PC-3 (cell line): Measurements from ENCODE around the gene PACRG. TPM values are rescaled to one million over a fixed set of nuclear protein-coding genes. Genes with fewer than 3 reads are reported as not detected.

Experiments used
- ATAC-seq: fragments of 200-7000 bp; cut with Tn5 transposase; 2 replicates; pipeline ENCODE4 v1.9.1; 2020; ENCODE audit warnings: mild to moderate bottlenecking, moderate library complexity
- BruUV-seq: library from RNA; stranded (reverse); fragments of 400-500 nt; replicated peaks from 2 replicates; lab custom pipeline; 2021; lab: Mats Ljungman, UMichigan
- CTCF ChIA-PET: fragments of 300-600 bp; sonication (Branson Sonifier 250); formaldehyde crosslinking; loops from one replicate; lab custom pipeline; 2022; ENCODE audit warnings: antibody characterized with exemption; lab: Charles Lee
- POLR2A ChIA-PET: fragments of 300-600 bp; sonication (Branson Sonifier 250); formaldehyde crosslinking; loops from one replicate; lab custom pipeline; 2022; ENCODE audit warnings: antibody characterized with exemption; ENCODE audit not compliant: unreplicated experiment; lab: Charles Lee
- DNase-seq: peaks from one replicate; pipeline ENCODE4 v3.0.0-alpha.2; 2015
- H2AFZ ChIP-seq: fragments of 300-600 bp; sonication (generic); 2 replicates; pipeline ENCODE4 v1.6.0; 2016; ENCODE audit warnings: antibody characterized with exemption, low read length
- H3F3A ChIP-seq: fragments of 300-600 bp; sonication (generic); one replicate; pipeline ENCODE4 v1.6.0; 2017; ENCODE audit warnings: antibody characterized with exemption, low read length, control low read depth, mild to moderate bottlenecking; ENCODE audit not compliant: unreplicated experiment
- H3K27ac ChIP-seq: fragments of 300-600 bp; sonication (generic); 2 replicates; pipeline ENCODE4 v1.5.1; 2016; ENCODE audit warnings: mild to moderate bottlenecking, low read length
- H3K27me3 ChIP-seq: fragments of 300-600 bp; sonication (generic); 2 replicates; pipeline ENCODE4 v1.6.1; 2016; ENCODE audit warnings: low read length, mixed read lengths
- H3K36me3 ChIP-seq: fragments of 300-600 bp; sonication (generic); 2 replicates; pipeline ENCODE4 v1.6.1; 2016; ENCODE audit warnings: low read depth, mixed run types, low read length, mixed read lengths
- H3K4me1 ChIP-seq: fragments of 300-600 bp; sonication (generic); 2 replicates; pipeline ENCODE4 v1.5.1; 2016; ENCODE audit warnings: low read length; ENCODE audit not compliant: insufficient read depth
- H3K4me2 ChIP-seq: fragments of 300-600 bp; sonication (generic); 2 replicates; pipeline ENCODE4 v1.6.0; 2016; ENCODE audit warnings: low read length
- H3K4me3 ChIP-seq: fragments of 300-600 bp; sonication (generic); 2 replicates; pipeline ENCODE4 v1.5.1; 2016; ENCODE audit warnings: mild to moderate bottlenecking, low read length, mixed read lengths
- H3K79me2 ChIP-seq: fragments of 300-600 bp; sonication (generic); 2 replicates; pipeline ENCODE4 v1.6.1; 2017; ENCODE audit warnings: low read length, mixed read lengths
- H3K9ac ChIP-seq: fragments of 300-600 bp; sonication (generic); 2 replicates; pipeline ENCODE4 v1.6.0; 2016; ENCODE audit warnings: mild to moderate bottlenecking, low read length
- H3K9me2 ChIP-seq: fragments of 300-600 bp; sonication (generic); replicated peaks from 2 replicates; pipeline ENCODE4 v1.6.1; 2016; ENCODE audit warnings: mixed run types, low read length, mixed read lengths
- H3K9me3 ChIP-seq: fragments of 300-600 bp; sonication (generic); 2 replicates; pipeline ENCODE4 v1.6.1; 2016; ENCODE audit warnings: low read length, mixed read lengths
- H4K20me1 ChIP-seq: fragments of 300-600 bp; sonication (generic); 2 replicates; pipeline ENCODE4 v1.6.1; 2016; ENCODE audit warnings: low read length, mixed read lengths
- CTCF ChIP-seq: fragments of 300-600 bp; sonication (generic); conservative IDR thresholded peaks from 2 replicates; pipeline ENCODE4 v1.5.1; 2017; ENCODE audit warnings: antibody characterized with exemption, low read depth, mild to moderate bottlenecking, low read length
- EZH2 ChIP-seq: fragments of 300-600 bp; sonication (generic); IDR thresholded peaks from one replicate; pipeline ENCODE4 v1.6.1; 2017; ENCODE audit warnings: antibody characterized with exemption, mild to moderate bottlenecking, low read length; ENCODE audit not compliant: unreplicated experiment
- EZH2phosphoT487 ChIP-seq: fragments of 300-600 bp; sonication (generic); IDR thresholded peaks from 2 replicates; pipeline ENCODE4 v1.6.1; 2018; ENCODE audit warnings: mild to moderate bottlenecking, antibody characterized with exemption, low read length, borderline replicate concordance
- intact Hi-C: fragments of 100-400 bp; cut with micrococcal nuclease; formaldehyde crosslinking; loops from 2 replicates; pipeline ENCODE4 v1.9.0; 2023
- total RNA-seq: library from RNA; depleted of rRNA; stranded (reverse); fragments of >200 nt; gene quantifications from 2 replicates; pipeline ENCODE4 v1.2.3, GENCODE V29; 2014

The PACRG gene
- total RNA-seq, 1 experiment from 2014 or later: not detected

DNA sequence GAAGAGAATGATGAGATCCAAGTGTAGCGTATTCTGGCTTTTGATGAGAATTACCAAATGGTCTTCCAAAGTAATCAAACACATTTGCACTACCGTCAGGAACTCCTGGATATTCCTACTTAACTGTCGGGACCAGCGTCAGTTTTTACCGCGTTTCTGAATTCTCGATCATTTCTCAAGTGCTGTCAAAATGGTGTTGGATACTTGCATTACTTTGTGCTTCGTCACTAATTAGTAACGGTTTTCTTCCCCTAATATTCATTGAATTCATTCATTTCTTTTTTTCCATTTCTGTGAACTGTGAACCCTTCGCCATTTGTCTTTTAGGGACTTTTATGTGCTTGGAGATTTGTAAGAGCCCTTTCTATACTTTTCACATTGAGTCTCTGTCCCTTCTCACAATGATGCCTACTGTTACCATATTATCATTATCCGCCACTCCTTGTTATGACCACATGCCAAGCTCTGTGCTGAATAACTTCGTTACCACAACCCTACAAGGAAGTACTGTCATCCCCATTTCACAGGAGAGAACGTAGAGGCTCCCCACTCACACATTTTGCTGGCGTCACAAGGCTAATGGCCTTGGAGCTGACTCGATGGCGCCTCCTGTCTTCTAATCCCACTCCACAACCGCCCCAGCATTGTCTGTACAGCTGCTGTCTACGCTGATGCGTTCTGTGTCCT is 612.6 kb downstream of the PACRG start:
- Histone ChIP-seq H4K20me1 (no peaks in the 10 kb centered on the region), H2AFZ (no peak overlapping the region), H3K4me1 (no peaks in the 10 kb centered on the region), H3K27ac (no peak overlapping the region), H3K4me3 (no peak overlapping the region), H3K9ac (no peak overlapping the region), H3K27me3 (no peaks in the 10 kb centered on the region), H3K4me2 (no peak overlapping the region), H3K9me3 (no peaks in the 10 kb centered on the region), H3K36me3 (no peaks in the 10 kb centered on the region), H3K9me2 (no peaks in the 10 kb centered on the region), H3K79me2 (no peaks in the 10 kb centered on the region), H3F3A (no peaks in the 10 kb centered on the region)
- ATAC-seq (no peak), DNase-seq (no peak)
- TF ChIP-seq EZH2: no peak
- no peak for TF ChIP-seq EZH2phosphoT487
- peak; percentile 31; the same call in 1 of the 2 replicates for TF ChIP-seq CTCF
- ChIA-PET POLR2A (interaction anchor here (0.6 kb wide), 1 partner anchor 199 kb away, joined by 6 read pairs; no protein-coding TSS in a partner anchor), CTCF (no interaction called here)
- no TSS peak for BruUV-seq
- intact Hi-C loops: no loop called here

DNA sequence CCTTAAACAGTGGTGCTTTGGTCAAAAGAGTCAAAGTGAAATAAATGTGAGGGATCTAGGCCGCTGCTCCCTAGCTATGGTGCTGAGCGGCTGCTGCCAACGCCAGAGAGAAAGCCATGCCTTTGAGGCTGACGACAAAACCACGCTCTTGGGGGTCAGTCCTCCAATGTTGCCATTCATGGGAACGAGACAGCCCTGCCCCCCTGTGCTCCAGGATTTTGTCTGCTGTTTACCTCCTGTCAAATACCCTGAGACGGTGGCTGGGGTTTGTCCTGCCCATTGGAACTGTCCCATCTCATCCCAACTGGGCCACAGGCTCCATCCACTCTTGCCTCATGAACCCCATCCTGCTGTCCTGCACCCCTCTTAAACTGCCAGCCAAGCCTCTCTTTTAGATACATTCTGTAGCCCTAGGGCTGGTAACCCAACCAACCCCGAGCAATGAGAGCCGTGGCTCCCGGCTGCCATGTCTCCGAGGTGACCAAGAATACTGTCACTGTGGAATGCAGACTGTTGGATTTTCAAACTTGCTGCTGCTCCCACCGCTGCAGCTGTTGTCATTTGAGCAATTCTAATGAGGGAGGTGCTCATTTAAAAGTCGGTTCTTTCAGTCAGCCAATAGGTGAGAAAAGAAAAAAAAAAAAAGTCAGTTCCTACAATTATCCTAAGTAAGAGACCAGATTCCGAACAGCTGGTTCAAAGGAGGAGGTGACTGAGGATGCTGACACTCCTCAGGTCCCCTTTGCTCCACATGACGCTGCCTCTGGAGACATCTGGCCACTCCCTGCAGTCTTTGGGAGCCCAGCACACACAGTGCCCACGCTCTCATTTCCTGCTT is 613.7 kb downstream of the PACRG start:
- POLR2A ChIA-PET: no interaction called here
- no peaks in the 10 kb centered on the region for H4K20me1 ChIP-seq
- H3K27me3 ChIP-seq: no peaks in the 10 kb centered on the region
- TF ChIP-seq EZH2 (no peak), EZH2phosphoT487 (no peak), CTCF (no peak)
- H3K9me3 ChIP-seq: no peaks in the 10 kb centered on the region
- no TSS peak for BruUV-seq
- H3K4me3 ChIP-seq: no peak overlapping the region
- H3K4me2 ChIP-seq: no peak overlapping the region
- H3K4me1 ChIP-seq: no peaks in the 10 kb centered on the region; the same call in 1 of the 2 replicates
- no peaks in the 10 kb centered on the region for H3K79me2 ChIP-seq
- H3K9me2 ChIP-seq: no peaks in the 10 kb centered on the region
- no peaks in the 10 kb centered on the region for H3F3A ChIP-seq
- CTCF ChIA-PET: no interaction called here
- DNase-seq (no peak), ATAC-seq (no peak)
- H3K27ac ChIP-seq: no peak overlapping the region
- no peak overlapping the region for H2AFZ ChIP-seq
- intact Hi-C loops: no loop called here
- no peaks in the 10 kb centered on the region for H3K36me3 ChIP-seq
- H3K9ac ChIP-seq: no peak overlapping the region
